Ishikawa (cell line): ENCODE results near the gene DOCK8.

Experiments used
- CEBPB ChIP-seq: IDR thresholded peaks from 2 replicates; pipeline ENCODE4 v1.6.1; 2012
- CREB1 ChIP-seq: IDR thresholded peaks from 2 replicates; pipeline ENCODE4 v1.6.1; 2012; ENCODE audit warnings: low read depth
- EGR1 ChIP-seq: IDR thresholded peaks from 2 replicates; pipeline ENCODE4 v1.6.1; 2012
- EP300 ChIP-seq: IDR thresholded peaks from 2 replicates; pipeline ENCODE4 v1.6.1; 2012; ENCODE audit warnings: borderline replicate concordance
- NFIC ChIP-seq: IDR thresholded peaks from 2 replicates; pipeline ENCODE4 v1.6.1; 2012
- RAD21 ChIP-seq: IDR thresholded peaks from 2 replicates; pipeline ENCODE4 v1.6.1; 2012; ENCODE audit warnings: low read depth
- TAF1 ChIP-seq: IDR thresholded peaks from 2 replicates; pipeline ENCODE4 v1.6.1; 2012; ENCODE audit warnings: low read depth, mild to moderate bottlenecking
- TCF12 ChIP-seq: IDR thresholded peaks from 2 replicates; pipeline ENCODE4 v1.6.1; 2012; ENCODE audit warnings: low read depth
- YY1 ChIP-seq: IDR thresholded peaks from 2 replicates; pipeline ENCODE4 v1.6.1; 2012; ENCODE audit warnings: low read depth
- ZBTB7A ChIP-seq: IDR thresholded peaks from 2 replicates; pipeline ENCODE4 v1.6.1; 2012; ENCODE audit warnings: low read depth
- TF ChIP-seq, protein P1 (sequence below): IDR thresholded peaks from 2 replicates; pipeline ENCODE4 v1.6.1; 2012; ENCODE audit warnings: low read depth, mild to moderate bottlenecking
- TF ChIP-seq, protein P2 (sequence below): IDR thresholded peaks from 2 replicates; pipeline ENCODE4 v1.6.1; 2012
- TF ChIP-seq, protein P3 (sequence below): IDR thresholded peaks from 2 replicates; pipeline ENCODE4 v1.6.1; 2012

DNA sequence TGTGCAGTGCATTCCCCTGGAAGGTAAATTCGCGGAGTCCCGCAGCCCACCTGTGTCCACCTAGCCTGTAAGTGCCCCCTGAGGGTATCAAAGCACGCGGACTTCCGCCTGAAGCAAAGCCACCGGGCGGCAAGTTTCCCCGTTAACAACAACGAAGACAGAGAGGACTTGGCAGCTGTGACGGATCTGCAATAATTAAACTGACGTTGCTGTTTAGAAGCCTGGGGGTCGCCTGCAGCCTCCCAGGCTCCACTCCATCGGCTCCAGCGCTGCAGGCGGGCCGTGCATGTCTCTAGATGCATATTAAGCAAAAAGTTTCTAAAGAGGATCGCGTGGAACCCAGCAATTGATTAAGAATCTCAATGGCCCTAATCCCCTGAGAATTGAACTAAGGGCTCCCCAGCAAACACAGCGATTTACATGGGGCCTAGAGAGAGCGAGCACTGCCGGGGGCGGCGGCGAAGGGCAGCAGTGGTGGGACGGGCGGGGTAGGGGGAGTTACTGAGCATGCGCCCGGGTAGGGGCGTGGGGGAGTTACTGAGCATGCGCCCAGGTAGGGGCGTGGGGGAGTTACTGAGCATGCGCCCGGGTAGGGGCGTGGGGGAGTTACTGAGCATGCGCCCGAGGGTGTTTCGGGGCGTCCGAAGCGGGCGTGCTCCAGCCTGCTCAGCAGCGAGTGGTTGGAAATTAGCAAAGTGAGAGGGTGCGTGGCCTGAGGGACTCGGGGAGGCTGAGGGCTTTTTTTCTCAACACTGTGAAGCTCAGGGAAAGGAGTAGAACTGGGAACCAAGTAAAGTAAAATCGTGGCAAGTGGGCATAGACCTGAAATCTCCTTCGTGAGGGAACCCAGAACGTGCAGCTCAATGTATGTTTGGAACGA, 255.2 kb downstream of the DOCK8 start:
- TF ChIP-seq, protein P1, sequence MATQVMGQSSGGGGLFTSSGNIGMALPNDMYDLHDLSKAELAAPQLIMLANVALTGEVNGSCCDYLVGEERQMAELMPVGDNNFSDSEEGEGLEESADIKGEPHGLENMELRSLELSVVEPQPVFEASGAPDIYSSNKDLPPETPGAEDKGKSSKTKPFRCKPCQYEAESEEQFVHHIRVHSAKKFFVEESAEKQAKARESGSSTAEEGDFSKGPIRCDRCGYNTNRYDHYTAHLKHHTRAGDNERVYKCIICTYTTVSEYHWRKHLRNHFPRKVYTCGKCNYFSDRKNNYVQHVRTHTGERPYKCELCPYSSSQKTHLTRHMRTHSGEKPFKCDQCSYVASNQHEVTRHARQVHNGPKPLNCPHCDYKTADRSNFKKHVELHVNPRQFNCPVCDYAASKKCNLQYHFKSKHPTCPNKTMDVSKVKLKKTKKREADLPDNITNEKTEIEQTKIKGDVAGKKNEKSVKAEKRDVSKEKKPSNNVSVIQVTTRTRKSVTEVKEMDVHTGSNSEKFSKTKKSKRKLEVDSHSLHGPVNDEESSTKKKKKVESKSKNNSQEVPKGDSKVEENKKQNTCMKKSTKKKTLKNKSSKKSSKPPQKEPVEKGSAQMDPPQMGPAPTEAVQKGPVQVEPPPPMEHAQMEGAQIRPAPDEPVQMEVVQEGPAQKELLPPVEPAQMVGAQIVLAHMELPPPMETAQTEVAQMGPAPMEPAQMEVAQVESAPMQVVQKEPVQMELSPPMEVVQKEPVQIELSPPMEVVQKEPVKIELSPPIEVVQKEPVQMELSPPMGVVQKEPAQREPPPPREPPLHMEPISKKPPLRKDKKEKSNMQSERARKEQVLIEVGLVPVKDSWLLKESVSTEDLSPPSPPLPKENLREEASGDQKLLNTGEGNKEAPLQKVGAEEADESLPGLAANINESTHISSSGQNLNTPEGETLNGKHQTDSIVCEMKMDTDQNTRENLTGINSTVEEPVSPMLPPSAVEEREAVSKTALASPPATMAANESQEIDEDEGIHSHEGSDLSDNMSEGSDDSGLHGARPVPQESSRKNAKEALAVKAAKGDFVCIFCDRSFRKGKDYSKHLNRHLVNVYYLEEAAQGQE, result no peak
- TF ChIP-seq CREB1, result no peak
- no peak for TF ChIP-seq EP300
- peak; percentile 87 for TF ChIP-seq TAF1
- peak; percentile 48; the same call in 1 of the 2 replicates for TF ChIP-seq ZBTB7A
- TF ChIP-seq, protein P2, sequence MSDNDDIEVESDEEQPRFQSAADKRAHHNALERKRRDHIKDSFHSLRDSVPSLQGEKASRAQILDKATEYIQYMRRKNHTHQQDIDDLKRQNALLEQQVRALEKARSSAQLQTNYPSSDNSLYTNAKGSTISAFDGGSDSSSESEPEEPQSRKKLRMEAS, result peak; percentile 92
- TF ChIP-seq EGR1, result peak; percentile 25; the same call in 1 of the 2 replicates
- TF ChIP-seq CEBPB, result no peak
- TF ChIP-seq, protein P3, sequence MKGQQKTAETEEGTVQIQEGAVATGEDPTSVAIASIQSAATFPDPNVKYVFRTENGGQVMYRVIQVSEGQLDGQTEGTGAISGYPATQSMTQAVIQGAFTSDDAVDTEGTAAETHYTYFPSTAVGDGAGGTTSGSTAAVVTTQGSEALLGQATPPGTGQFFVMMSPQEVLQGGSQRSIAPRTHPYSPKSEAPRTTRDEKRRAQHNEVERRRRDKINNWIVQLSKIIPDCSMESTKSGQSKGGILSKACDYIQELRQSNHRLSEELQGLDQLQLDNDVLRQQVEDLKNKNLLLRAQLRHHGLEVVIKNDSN, result no peak
- no peak for TF ChIP-seq YY1
- TF ChIP-seq TCF12, result no peak
- TF ChIP-seq RAD21, result no peak
- no peak for TF ChIP-seq NFIC
